Measurements from ENCODE around the gene TNRC6B.
"Not testable (repeated sequence)": the region's sequence is repeated elsewhere in the genome, so short reads cannot be mapped to it uniquely, and the experiment has no call there.

The TNRC6B gene

GRCh38 chr22:40212121-40212520, 34.4 kb downstream of the TNRC6B start:
- no peak for DNase-seq

GRCh38 chr22:40213478-40213877, 35.8 kb downstream of the TNRC6B start:
- no peak for DNase-seq

GRCh38 chr22:40215266-40215665, 37.5 kb downstream of the TNRC6B start:
- no peak for DNase-seq

GRCh38 chr22:40216041-40216756, 38.5 kb downstream of the TNRC6B start:
- no peak for DNase-seq

- no peak for DNase-seq
Measured at GRCh38 chr22:40218152-40218551, 40.4 kb downstream of the TNRC6B start.

GRCh38 chr22:40218723-40219294, 41.1 kb downstream of the TNRC6B start:
- no peak for DNase-seq

GRCh38 chr22:40220316-40221054, 42.8 kb downstream of the TNRC6B start:
- no peak for DNase-seq

GRCh38 chr22:40221055-40221414, 43.3 kb downstream of the TNRC6B start:
- DNase-seq: no peak

- not testable (repeated sequence) for DNase-seq
Measured at GRCh38 chr22:40222979-40223378, 45.3 kb downstream of the TNRC6B start.

- no peak for DNase-seq
Measured at GRCh38 chr22:40224702-40225101, 47.0 kb downstream of the TNRC6B start.

GRCh38 chr22:40226620-40227019, 48.9 kb downstream of the TNRC6B start:
- DNase-seq: no peak

- DNase-seq: no peak
Measured at GRCh38 chr22:40231618-40232313, 54.0 kb downstream of the TNRC6B start.

- DNase-seq: no peak
Measured at GRCh38 chr22:40232624-40233023, 54.9 kb downstream of the TNRC6B start.

GRCh38 chr22:40233886-40234285, 56.2 kb downstream of the TNRC6B start:
- no peak for DNase-seq

GRCh38 chr22:40234658-40235057, 56.9 kb downstream of the TNRC6B start:
- DNase-seq: no peak

GRCh38 chr22:40235308-40235707, 57.6 kb downstream of the TNRC6B start:
- DNase-seq: no peak

- no peak for DNase-seq
Measured at GRCh38 chr22:40236131-40236665, 58.5 kb downstream of the TNRC6B start.

- DNase-seq: no peak
Measured at GRCh38 chr22:40237241-40237640, 59.5 kb downstream of the TNRC6B start.

- DNase-seq: no peak
Measured at GRCh38 chr22:40237788-40238424, 60.2 kb downstream of the TNRC6B start.

- DNase-seq: no peak
Measured at GRCh38 chr22:40238425-40239344, 61.0 kb downstream of the TNRC6B start.

GRCh38 chr22:40239345-40239683, 61.6 kb downstream of the TNRC6B start:
- no peak for DNase-seq

GRCh38 chr22:40240160-40240559, 62.4 kb downstream of the TNRC6B start:
- no peak for DNase-seq

All from NCI-H187 treated with DMSO at 0.1 percent for 48 hours (cell line).